HepG2 (cell line): ENCODE results near the gene AGXT. TPM values are rescaled to one million over a fixed set of nuclear protein-coding genes. Genes with fewer than 3 reads are reported as not detected.

ENCODE experiments used
- ATF6 ChIP-seq: sonication (generic); formaldehyde crosslinking; conservative IDR thresholded peaks from 2 replicates; pipeline ENCODE4 v1.4.0; 2020; ENCODE audit warnings: missing genetic modification reagents
- CEBPB ChIP-seq: IDR thresholded peaks from 2 replicates; pipeline ENCODE4 v1.6.1; 2011; ENCODE audit warnings: low read depth, low read length, improper control_type of control experiment, borderline replicate concordance
- FOXA3 ChIP-seq: IDR thresholded peaks from 2 replicates; pipeline ENCODE4 v1.6.1; 2016; ENCODE audit warnings: missing genetic modification reagents, missing compliant biosample characterization
- FOXP4 ChIP-seq: sonication (generic); formaldehyde crosslinking; IDR thresholded peaks from 2 replicates; pipeline ENCODE4 v1.4.0; 2020; ENCODE audit warnings: missing genetic modification reagents
- FUBP1 ChIP-seq: sonication (generic); formaldehyde crosslinking; IDR thresholded peaks from 2 replicates; pipeline ENCODE4 v1.5.1; 2020; ENCODE audit warnings: missing genetic modification reagents, mild to moderate bottlenecking, borderline replicate concordance
- KLF9 ChIP-seq: IDR thresholded peaks from 2 replicates; pipeline ENCODE4 v1.6.1; 2016; ENCODE audit warnings: low read depth
- MAX ChIP-seq: IDR thresholded peaks from 2 replicates; pipeline ENCODE4 v1.6.1; 2012; ENCODE audit warnings: inconsistent platforms
- MED1 ChIP-seq: sonication (generic); formaldehyde crosslinking; IDR thresholded peaks from 2 replicates; pipeline ENCODE4 v1.4.0; 2020; ENCODE audit warnings: missing genetic modification reagents
- MTF2 ChIP-seq: sonication (generic); formaldehyde crosslinking; IDR thresholded peaks from 2 replicates; pipeline ENCODE4 v1.5.0; 2020; ENCODE audit warnings: missing genetic modification reagents, borderline replicate concordance
- RBM22 ChIP-seq: fragments of 200-400 bp; formaldehyde crosslinking; optimal IDR thresholded peaks from 2 replicates; pipeline ENCODE3; 2017; ENCODE audit warnings: mild to moderate bottlenecking, low read length, moderate library complexity
- TFDP1 ChIP-seq: IDR thresholded peaks from 2 replicates; pipeline ENCODE4 v1.6.1; 2016; ENCODE audit warnings: missing compliant biosample characterization, missing genetic modification reagents, borderline replicate concordance
- TMF1 ChIP-seq: sonication (generic); formaldehyde crosslinking; IDR thresholded peaks from 2 replicates; pipeline ENCODE4 v1.8.1; 2022; ENCODE audit warnings: low read depth, missing genetic modification reagents
- ZFAT ChIP-seq: sonication (generic); formaldehyde crosslinking; conservative IDR thresholded peaks from 2 replicates; pipeline ENCODE4 v1.8.1; 2023; ENCODE audit warnings: missing genetic modification reagents, inconsistent platforms
- ZNF225 ChIP-seq: sonication (generic); formaldehyde crosslinking; IDR thresholded peaks from 2 replicates; pipeline ENCODE4 v1.4.0; 2020; ENCODE audit warnings: mild to moderate bottlenecking, missing genetic modification reagents
- ZNF232 ChIP-seq: sonication (generic); formaldehyde crosslinking; IDR thresholded peaks from 2 replicates; pipeline ENCODE4 v1.4.0; 2020; ENCODE audit warnings: missing genetic modification reagents, borderline replicate concordance
- ZNF343 ChIP-seq: sonication (generic); formaldehyde crosslinking; IDR thresholded peaks from 2 replicates; pipeline ENCODE4 v1.4.0; 2020; ENCODE audit warnings: mild to moderate bottlenecking, missing genetic modification reagents
- ZNF44 ChIP-seq: sonication (generic); formaldehyde crosslinking; IDR thresholded peaks from 2 replicates; pipeline ENCODE4 v1.5.1; 2020; ENCODE audit warnings: mild to moderate bottlenecking, missing genetic modification reagents
- ZNF547 ChIP-seq: sonication (generic); formaldehyde crosslinking; IDR thresholded peaks from 2 replicates; pipeline ENCODE4 v1.5.1; 2020; ENCODE audit warnings: mild to moderate bottlenecking, missing genetic modification reagents
- ZNF552 ChIP-seq: sonication (generic); formaldehyde crosslinking; IDR thresholded peaks from 2 replicates; pipeline ENCODE4 v1.9.0; 2022; ENCODE audit warnings: missing genetic modification reagents, mild to moderate bottlenecking, borderline replicate concordance
- ZNF614 ChIP-seq: IDR thresholded peaks from 2 replicates; pipeline ENCODE4 v1.6.1; 2018; ENCODE audit warnings: missing biosample characterization, missing genetic modification reagents, inconsistent platforms, borderline replicate concordance
- polyA plus RNA-seq, 8 experiments: library from polyadenylated mRNA; depleted of rRNA in 3 of 8; stranded (reverse) in 7 of 8; unstranded in 1 of 8; fragments of >200 nt; fragmentation: Illumina TruSeq in 4 of 8; extraction: Trizol in 4 of 8; gene quantifications; 2 replicates each; pipeline versions ENCODE4 v1.2.1 to v1.2.3, GENCODE V29; 2011 to 2016; ENCODE audit warnings: low read depth in 4 of 8, missing spikeins in 1 of 8, mixed read lengths in 1 of 8; ENCODE audit not compliant: insufficient read depth in 1 of 8
- total RNA-seq, 5 experiments: library from RNA; depleted of rRNA; stranded (reverse); fragments of >200 nt; fragmentation: Illumina TruSeq; extraction: Trizol; gene quantifications; 2 replicates each; pipeline ENCODE4 v1.2.3, GENCODE V29; 2016; ENCODE audit warnings: low read depth in 1 of 5

AGXT gene
- total and polyA plus RNA-seq, 2 of the 13 experiments (the other 11 are each of a cell fraction or from before 2014, with no cell fraction given), result 41.9 to 96.1 TPM

- no peak for TF ChIP-seq ATF6 (CRISPR knock-in tag)
- TF ChIP-seq FOXA3 (CRISPR knock-in tag), result 0 out of 2 replicates have a peak, but pooled peaks have one; percentile 9
- no peak for TF ChIP-seq CEBPB
- TF ChIP-seq ZNF232 (CRISPR knock-in tag), result peak; percentile 68; the same call in 1 of the 2 replicates
- TF ChIP-seq MAX, result peak; percentile 22; the same call in 1 of the 2 replicates
- TF ChIP-seq MED1 (CRISPR knock-in tag), result peak; percentile 23; the same call in 1 of the 2 replicates
- no peak for TF ChIP-seq ZNF44 (CRISPR knock-in tag)
- 0 out of 2 replicates have a peak, but pooled peaks have one; percentile 33 for TF ChIP-seq KLF9
- no peak for TF ChIP-seq ZNF547 (CRISPR knock-in tag)
- no peak for TF ChIP-seq FUBP1
- peak; percentile 53; the same call in 1 of the 2 replicates for TF ChIP-seq ZNF225 (CRISPR knock-in tag)
- no peak for TF ChIP-seq TMF1
- peak; percentile 75; the same call in 1 of the 2 replicates for TF ChIP-seq MTF2 (CRISPR knock-in tag)
- peak; percentile 67; the same call in 1 of the 2 replicates for TF ChIP-seq ZNF614 (CRISPR knock-in tag)
- TF ChIP-seq FOXP4 (CRISPR knock-in tag), result peak; percentile 28; the same call in 1 of the 2 replicates
- TF ChIP-seq TFDP1 (CRISPR knock-in tag), result no peak
- no peak for TF ChIP-seq ZNF552
- TF ChIP-seq ZFAT, result no peak
- no peak for TF ChIP-seq ZNF343
- no peak for TF ChIP-seq RBM22
Measured at GRCh38 chr2:240840435-240841060, 28.1 kb upstream of the AGXT start (continued).
